Measurements from ENCODE around the gene SLC38A5. TPM values are rescaled to one million over a fixed set of nuclear protein-coding genes. Genes with fewer than 3 reads are reported as not detected.

SLC38A5 gene
- total RNA-seq, 1 donor from 2014 or later = 2.3 TPM

- no peak for DNase-seq (ENCODE audit: low spot score)
- Histone ChIP-seq H3K36me3 (no peaks in the 10 kb centered on the region), H3K79me2 (ENCODE audit: low read depth) (no peaks in the 10 kb centered on the region), H2AFZ (replicated peaks) (no peak overlapping the region), H3K27me3 (no peaks in the 10 kb centered on the region), H3F3A (ENCODE audit: low read depth) (no peaks in the 10 kb centered on the region), H4K20me1 (ENCODE audit: low read depth) (no peaks in the 10 kb centered on the region), H3K4me2 (no peak overlapping the region), H3K9me3 (ENCODE audit: low read depth) (no peaks in the 10 kb centered on the region), H3K4me1 (no peaks in the 10 kb centered on the region), H3K4me3 (no peak overlapping the region), H3K27ac (no peak overlapping the region), H3K9ac (no peak overlapping the region)
- Mint-ChIP-seq H3K4me1 (no peaks in the 10 kb centered on the region), H3K27ac (no peak overlapping the region), H3K27me3 (ENCODE audit: insufficient read depth, low read depth) (peaks cover 8% of the 10 kb centered on the region), H3K9me3 (peaks cover 14% of the 10 kb centered on the region), H3K4me3 (no peak overlapping the region), H3K36me3 (no peaks in the 10 kb centered on the region)
- TF ChIP-seq EZH2 (IDR thresholded peaks at IDR 0.05) (no peak), EZH2phosphoT487 (IDR thresholded peaks at IDR 0.05) (no peak)
- TF ChIP-seq, protein P1, sequence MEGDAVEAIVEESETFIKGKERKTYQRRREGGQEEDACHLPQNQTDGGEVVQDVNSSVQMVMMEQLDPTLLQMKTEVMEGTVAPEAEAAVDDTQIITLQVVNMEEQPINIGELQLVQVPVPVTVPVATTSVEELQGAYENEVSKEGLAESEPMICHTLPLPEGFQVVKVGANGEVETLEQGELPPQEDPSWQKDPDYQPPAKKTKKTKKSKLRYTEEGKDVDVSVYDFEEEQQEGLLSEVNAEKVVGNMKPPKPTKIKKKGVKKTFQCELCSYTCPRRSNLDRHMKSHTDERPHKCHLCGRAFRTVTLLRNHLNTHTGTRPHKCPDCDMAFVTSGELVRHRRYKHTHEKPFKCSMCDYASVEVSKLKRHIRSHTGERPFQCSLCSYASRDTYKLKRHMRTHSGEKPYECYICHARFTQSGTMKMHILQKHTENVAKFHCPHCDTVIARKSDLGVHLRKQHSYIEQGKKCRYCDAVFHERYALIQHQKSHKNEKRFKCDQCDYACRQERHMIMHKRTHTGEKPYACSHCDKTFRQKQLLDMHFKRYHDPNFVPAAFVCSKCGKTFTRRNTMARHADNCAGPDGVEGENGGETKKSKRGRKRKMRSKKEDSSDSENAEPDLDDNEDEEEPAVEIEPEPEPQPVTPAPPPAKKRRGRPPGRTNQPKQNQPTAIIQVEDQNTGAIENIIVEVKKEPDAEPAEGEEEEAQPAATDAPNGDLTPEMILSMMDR (IDR thresholded peaks at IDR 0.05) = no peak
Measured at GRCh38 chrX:48458711-48459110, 11.3 kb downstream of the SLC38A5 start.

DNA sequence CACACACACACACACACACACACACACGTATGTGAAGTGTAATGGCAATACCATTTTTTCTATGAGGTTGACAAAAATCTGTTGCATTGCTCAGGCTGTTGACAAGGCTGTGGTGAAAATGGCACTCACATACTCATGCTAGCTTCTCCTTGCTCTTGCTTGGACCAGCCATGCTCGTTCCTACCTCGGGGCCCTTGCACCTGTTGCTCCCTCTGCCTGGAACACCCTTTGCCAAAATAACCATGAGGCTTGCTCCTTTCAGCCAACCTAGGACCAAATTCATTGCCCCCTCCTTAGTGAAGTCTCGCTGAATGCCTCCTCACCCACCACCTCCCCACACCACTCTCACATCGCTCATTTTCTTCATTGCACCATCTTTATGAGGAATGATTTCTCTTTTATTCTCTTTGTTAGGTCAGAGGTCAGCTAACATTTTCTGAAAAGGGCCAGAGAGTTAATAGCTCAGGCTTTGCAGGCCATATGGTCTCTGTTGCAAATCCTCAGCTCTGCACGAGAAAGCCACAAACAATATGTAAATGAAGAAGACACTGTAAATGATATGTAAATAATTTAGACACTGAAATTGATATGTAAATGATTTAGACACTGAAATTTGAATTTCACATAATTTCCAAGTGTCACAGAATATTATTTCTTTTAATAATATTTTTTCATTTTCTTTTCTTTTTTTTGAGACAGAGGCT is 13.3 kb downstream of the SLC38A5 start:
- DNase-seq (ENCODE audit: low spot score) = no peak
- peaks cover 12% of the 10 kb centered on the region for H3K9me3 Mint-ChIP-seq
- Histone ChIP-seq H3K4me2 (no peak overlapping the region), H3F3A (ENCODE audit: low read depth) (no peaks in the 10 kb centered on the region), H3K9me3 (ENCODE audit: low read depth) (no peaks in the 10 kb centered on the region), H4K20me1 (ENCODE audit: low read depth) (no peaks in the 10 kb centered on the region), H3K4me1 (no peaks in the 10 kb centered on the region), H2AFZ (replicated peaks) (no peak overlapping the region), H3K27ac (no peak overlapping the region), H3K79me2 (ENCODE audit: low read depth) (no peaks in the 10 kb centered on the region), H3K36me3 (no peaks in the 10 kb centered on the region), H3K4me3 (no peak overlapping the region), H3K27me3 (no peaks in the 10 kb centered on the region), H3K9ac (no peak overlapping the region)
- H3K4me3 Mint-ChIP-seq = no peak overlapping the region
- H3K36me3 Mint-ChIP-seq = no peaks in the 10 kb centered on the region
- TF ChIP-seq, protein P1 (IDR thresholded peaks at IDR 0.05) = no peak
- no peak for TF ChIP-seq EZH2phosphoT487 (IDR thresholded peaks at IDR 0.05)
- no peak for TF ChIP-seq EZH2 (IDR thresholded peaks at IDR 0.05)
- no peak overlapping the region for H3K27ac Mint-ChIP-seq
- H3K4me1 Mint-ChIP-seq = no peaks in the 10 kb centered on the region
- peaks cover 8% of the 10 kb centered on the region for H3K27me3 Mint-ChIP-seq (ENCODE audit: insufficient read depth, low read depth)

DNA sequence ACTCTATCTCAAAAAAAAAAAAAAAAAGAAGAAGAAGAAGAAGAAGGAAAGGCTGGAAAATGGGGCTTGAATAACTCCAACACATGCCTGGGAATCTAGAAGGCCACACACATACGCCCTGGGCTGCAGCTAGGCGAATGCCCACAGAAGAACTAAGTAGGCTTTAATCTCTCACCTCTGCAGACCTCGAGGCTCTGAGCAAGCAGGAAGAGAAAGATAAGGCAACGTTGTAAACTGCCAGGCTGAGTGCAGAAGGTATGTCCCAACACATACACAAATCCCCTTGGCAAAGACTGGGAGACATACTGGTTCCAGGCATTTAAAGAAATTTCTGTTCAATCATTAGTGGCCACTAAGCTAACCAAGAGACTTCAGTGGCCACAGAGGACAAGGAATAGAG is 18.4 kb downstream of the SLC38A5 start:
- Histone ChIP-seq H3K9me3 (ENCODE audit: low read depth) (no peaks in the 10 kb centered on the region), H3K79me2 (ENCODE audit: low read depth) (no peaks in the 10 kb centered on the region), H3K4me3 (no peak overlapping the region), H3F3A (ENCODE audit: low read depth) (no peaks in the 10 kb centered on the region), H3K4me1 (no peaks in the 10 kb centered on the region), H3K27me3 (no peaks in the 10 kb centered on the region), H3K9ac (no peak overlapping the region), H3K27ac (no peak overlapping the region), H4K20me1 (ENCODE audit: low read depth) (no peaks in the 10 kb centered on the region), H3K4me2 (no peak overlapping the region), H3K36me3 (no peaks in the 10 kb centered on the region), H2AFZ (replicated peaks) (no peak overlapping the region)
- Mint-ChIP-seq H3K36me3 (no peaks in the 10 kb centered on the region), H3K4me1 (no peaks in the 10 kb centered on the region), H3K9me3 (peaks cover 5% of the 10 kb centered on the region), H3K27ac (no peak overlapping the region), H3K27me3 (ENCODE audit: insufficient read depth, low read depth) (peaks cover 6% of the 10 kb centered on the region), H3K4me3 (no peak overlapping the region)
- no peak for DNase-seq (ENCODE audit: low spot score)
- TF ChIP-seq, protein P1 (IDR thresholded peaks at IDR 0.05) = no peak
- no peak for TF ChIP-seq EZH2 (IDR thresholded peaks at IDR 0.05)
- no peak for TF ChIP-seq EZH2phosphoT487 (IDR thresholded peaks at IDR 0.05)

All from neural progenitor cell (in vitro differentiated cells).